Fibroblast of peridontal ligament (primary cell): Measurements from ENCODE around the gene DCUN1D4.
"Not testable (repeated sequence)": the region's sequence is repeated elsewhere in the genome, so short reads cannot be mapped to it uniquely, and the experiment has no call there.

ENCODE experiments used
- DNase-seq: peaks from one replicate; pipeline ENCODE4 v3.0.0-alpha.2; 2010; ENCODE audit errors: extremely low read depth

Gene DCUN1D4

DNA sequence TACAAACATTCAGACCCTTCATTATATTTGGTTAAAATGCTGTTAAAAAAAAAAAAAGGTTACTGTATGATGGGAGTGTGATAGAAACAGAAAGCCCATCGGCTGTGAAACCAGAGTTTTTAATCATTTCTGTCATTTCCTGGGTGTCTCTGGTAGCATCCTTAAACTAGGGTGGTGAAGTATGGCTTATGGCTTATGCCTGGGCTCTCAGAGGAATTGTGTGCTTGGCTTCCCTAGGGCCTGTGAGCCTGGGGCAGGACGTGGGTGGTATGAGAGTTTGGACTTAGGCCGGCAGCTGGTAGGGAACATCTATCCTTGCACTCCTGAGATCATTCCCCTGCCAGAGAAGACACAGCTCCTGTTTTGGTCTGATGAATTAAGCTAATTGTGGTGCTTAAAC lies 52.2 kb downstream of the DCUN1D4 start:
- DNase-seq = no peak

DNA sequence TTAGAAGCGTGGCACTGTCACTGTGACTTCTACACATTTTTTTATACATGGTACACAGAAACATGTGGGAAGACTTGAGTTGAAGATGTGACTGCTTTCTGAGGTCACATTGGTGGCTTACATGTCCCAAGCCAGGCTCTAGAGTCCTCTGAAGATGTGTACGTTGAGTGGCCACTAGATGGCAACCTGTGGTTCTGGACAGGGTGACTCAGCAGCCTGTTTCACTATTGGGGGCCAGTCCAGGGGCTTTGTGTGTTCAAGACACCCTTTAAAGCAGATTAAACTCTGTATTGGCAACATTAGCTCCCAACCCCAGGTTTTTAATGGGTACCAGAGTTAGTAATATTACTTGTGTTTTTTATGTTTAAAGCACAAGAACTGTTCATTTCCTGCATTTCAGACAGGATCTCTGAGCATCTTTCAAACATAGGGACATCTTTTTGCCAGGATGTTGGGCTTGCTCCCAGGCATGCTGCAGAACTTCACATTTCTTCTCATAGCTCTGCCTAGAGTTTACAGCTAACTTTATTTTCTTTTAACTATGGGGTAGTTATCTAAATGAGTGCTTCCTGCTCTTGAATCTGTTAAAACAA lies 53.0 kb downstream of the DCUN1D4 start:
- DNase-seq = peak; percentile 76

DNA sequence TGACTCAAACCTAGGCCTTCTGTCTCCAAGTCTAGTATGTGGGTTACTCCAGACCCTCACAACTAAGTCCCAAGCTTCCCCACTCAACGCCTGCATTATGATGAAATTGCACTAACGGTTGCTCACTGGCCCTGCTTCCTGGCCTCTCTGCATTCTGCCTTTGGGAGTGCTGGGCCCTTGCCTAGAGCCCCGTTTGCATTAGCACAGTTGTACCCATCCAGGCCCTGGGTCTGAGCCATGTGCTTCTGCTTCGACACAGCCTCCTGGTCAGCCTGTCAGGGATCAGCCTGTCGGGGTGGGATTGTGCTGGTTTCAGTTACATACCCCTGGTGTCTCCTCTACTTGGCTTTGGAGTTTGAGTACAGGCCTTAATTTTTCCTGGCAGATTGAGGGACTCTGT lies 58.4 kb downstream of the DCUN1D4 start:
- DNase-seq = no peak

- DNase-seq = no peak
These were observed 63.4 kb downstream of the DCUN1D4 start for GRCh38 chr4:51906167-51906958.

DNA sequence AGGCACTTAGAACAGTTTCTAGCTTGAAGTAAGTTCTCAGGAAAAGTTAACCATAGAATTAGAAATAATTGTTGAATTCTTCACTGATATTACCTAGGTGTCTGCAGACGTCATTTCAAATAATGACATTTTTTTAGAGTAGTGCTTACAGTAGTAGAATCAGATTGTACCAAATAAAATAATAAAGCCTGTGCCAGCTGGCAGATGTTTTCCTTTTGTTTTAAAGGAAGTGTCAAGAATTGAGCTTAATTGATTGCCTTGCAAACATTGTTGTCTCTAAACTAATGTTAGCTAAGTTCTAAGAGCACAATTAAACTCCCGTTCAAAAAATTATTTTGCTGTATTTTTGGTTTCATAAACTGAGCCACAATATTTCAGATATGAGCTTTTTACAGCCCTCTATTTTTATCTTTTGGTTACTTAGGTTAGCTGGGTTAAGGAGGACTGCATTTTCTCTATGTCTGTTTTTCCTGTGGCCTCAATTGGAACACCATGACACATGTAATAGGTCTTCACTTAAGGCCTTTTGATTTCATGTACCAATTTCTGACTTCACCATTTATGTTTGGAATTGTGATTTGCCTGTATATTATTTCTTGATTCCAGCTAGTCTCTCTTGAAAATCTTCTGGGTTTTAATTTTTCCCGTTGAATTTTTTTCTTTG lies 64.2 kb downstream of the DCUN1D4 start:
- DNase-seq = no peak

DNA sequence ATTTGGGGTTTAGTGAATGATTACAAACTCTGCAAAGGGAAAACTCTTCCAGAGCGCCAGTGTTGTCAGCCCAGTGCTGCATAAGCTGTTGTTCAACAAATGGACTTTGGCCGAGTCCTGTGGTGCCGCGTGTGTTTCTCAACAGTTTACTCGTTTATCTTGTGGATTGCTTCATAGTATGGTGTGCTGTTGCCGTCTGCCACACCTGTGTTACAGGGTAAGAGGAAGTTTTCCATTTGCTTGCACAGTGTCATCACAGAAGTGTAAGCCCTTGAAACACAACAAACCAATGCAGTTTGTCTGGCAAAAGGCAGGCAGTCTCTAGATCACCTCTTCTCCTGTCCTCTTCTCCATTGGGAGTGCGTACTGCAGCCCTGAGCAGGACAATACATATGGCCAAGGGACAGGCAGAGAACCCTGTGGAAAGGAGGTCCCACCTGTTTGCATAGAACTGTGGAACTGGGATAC lies 66.3 kb downstream of the DCUN1D4 start:
- DNase-seq = no peak

GRCh38 chr4:51918251-51918650 lies 75.3 kb downstream of the DCUN1D4 start:
- DNase-seq = peak; percentile 44

- no peak for DNase-seq
These were observed 80.4 kb downstream of the DCUN1D4 start for GRCh38 chr4:51923343-51923742.

- DNase-seq = no peak
These were observed 82.4 kb downstream of the DCUN1D4 start for GRCh38 chr4:51925307-51925706.

- DNase-seq = peak; percentile 80
These were observed 87.6 kb downstream of the DCUN1D4 start for GRCh38 chr4:51930557-51930956.

DNA sequence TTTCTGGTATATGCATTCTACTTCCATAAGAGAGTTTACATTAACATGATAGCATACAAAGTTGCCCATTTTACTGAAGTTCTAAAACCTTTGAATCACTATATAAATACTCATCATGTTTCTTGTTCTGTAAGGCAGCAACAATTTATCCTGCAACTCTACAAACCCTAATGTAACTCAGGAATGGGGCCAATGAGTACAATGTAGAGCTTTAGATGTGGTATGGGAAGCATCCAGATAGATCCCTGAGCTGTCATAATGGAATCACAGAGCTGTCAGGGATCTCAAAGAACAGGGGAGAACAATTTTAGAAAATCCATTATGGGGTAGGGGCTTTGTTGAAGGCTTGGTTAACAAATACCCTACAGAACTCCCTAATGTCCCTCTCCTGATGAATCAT lies 88.5 kb downstream of the DCUN1D4 start:
- DNase-seq = peak; percentile 79

GRCh38 chr4:51932261-51932660 lies 89.3 kb downstream of the DCUN1D4 start:
- DNase-seq = peak; percentile 98

GRCh38 chr4:51932684-51933083 lies 89.7 kb downstream of the DCUN1D4 start:
- no peak for DNase-seq

- not testable (repeated sequence) for DNase-seq
These were observed 97.5 kb downstream of the DCUN1D4 start for GRCh38 chr4:51940460-51940859.

- peak; percentile 57 for DNase-seq
These were observed 99.3 kb downstream of the DCUN1D4 start for GRCh38 chr4:51942108-51942832.

DNA sequence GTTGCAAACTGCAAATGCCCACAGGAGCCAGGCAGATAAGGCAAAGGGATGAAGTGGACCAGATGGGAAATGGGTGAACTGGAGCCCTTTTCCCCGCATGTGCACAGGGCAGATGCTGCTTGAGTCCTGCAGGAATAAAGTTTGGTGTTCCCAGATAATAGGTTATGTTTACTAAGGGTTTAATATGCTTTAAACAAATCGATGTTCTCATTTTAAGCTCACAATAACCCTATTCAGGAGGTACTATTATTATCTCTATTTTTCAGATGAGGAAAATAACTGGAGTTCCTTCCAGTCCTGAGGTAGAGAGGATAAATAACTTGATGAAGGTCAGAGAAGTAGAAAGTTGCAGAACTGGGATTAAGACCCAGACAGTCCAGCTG lies 99.9 kb downstream of the DCUN1D4 start:
- DNase-seq = no peak

DNA sequence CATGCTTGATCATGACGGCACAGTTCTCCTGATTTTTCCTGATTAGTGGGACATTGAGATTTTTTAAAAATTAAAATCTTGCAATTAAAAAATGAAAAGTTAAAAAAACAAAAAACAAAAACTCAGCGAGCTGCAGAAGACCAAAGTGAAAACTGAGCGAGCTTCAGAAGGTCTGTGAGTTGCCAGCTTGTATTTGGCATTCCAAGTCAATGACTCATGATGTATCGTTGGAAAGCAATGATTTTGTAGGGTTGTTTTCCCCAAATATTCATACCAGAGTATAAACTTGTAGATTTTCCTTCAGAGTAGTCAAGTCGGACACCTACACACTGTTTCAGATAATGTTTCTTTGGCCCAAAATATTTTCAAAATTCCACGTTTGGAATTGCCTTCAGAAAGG lies 100.3 kb downstream of the DCUN1D4 start:
- peak; percentile 79 for DNase-seq

- DNase-seq = no peak
These were observed 115.4 kb downstream of the DCUN1D4 start for GRCh38 chr4:51958199-51958968.

GRCh38 chr4:51960486-51960885 lies 117.5 kb downstream of the DCUN1D4 start:
- no peak for DNase-seq

- peak; percentile 64 for DNase-seq
These were observed 121.0 kb downstream of the DCUN1D4 start for GRCh38 chr4:51963841-51964517.

- no peak for DNase-seq
These were observed 122.9 kb downstream of the DCUN1D4 start for GRCh38 chr4:51965862-51966261.
